OCI-LY1 (cell line): Measurements from ENCODE around the gene UNC119B.

Experiments
- EZH2 ChIP-seq: fragments of 200-600 bp; sonication (generic), shearing (Covaris generic); IDR thresholded peaks from 2 replicates; pipeline ENCODE4 v1.8.0; 2017; ENCODE audit warnings: borderline replicate concordance, mixed run types, mild to moderate bottlenecking, antibody characterized with exemption, low read length, moderate library complexity, mixed read lengths
- TF ChIP-seq, protein P1 (sequence below): fragments of 200-600 bp; sonication (generic), shearing (Covaris generic); IDR thresholded peaks from 2 replicates; pipeline ENCODE4 v1.5.1; 2017; ENCODE audit warnings: mild to moderate bottlenecking, antibody characterized with exemption, low read length, moderate library complexity, mixed read lengths

DNA sequence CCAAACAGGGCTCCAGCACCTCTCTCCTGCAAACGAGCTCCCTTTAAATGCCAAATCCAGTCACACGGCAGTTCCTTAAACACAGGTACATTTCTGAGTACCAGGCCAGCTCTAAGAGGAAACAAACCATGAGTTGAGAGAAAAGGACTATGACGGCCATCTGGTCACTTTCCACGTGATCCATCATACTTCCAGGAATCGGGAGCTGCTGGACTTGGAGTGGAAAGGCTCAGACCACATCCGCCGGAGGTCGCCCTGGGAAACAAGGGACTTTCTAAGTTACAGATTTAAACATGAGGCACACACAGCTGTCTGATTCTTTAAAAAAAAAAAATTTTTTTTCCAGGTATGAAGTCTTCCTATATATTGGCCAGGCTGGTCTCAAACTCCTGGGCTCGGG lies 54.6 kb downstream of the UNC119B start:
- TF ChIP-seq, protein P1, sequence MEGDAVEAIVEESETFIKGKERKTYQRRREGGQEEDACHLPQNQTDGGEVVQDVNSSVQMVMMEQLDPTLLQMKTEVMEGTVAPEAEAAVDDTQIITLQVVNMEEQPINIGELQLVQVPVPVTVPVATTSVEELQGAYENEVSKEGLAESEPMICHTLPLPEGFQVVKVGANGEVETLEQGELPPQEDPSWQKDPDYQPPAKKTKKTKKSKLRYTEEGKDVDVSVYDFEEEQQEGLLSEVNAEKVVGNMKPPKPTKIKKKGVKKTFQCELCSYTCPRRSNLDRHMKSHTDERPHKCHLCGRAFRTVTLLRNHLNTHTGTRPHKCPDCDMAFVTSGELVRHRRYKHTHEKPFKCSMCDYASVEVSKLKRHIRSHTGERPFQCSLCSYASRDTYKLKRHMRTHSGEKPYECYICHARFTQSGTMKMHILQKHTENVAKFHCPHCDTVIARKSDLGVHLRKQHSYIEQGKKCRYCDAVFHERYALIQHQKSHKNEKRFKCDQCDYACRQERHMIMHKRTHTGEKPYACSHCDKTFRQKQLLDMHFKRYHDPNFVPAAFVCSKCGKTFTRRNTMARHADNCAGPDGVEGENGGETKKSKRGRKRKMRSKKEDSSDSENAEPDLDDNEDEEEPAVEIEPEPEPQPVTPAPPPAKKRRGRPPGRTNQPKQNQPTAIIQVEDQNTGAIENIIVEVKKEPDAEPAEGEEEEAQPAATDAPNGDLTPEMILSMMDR = no peak
- no peak for TF ChIP-seq EZH2
